Small intestine (tissue), 7 donors: ENCODE measurements around the gene HOXB3. TPM values are rescaled to one million over a fixed set of nuclear protein-coding genes. Genes with fewer than 3 reads are reported as not detected.

Source experiments
- DNase-seq, 2 donors: peaks; one replicate each; pipeline versions ENCODE4 v3.0.0 to v3.0.0-alpha.2; 2013
- FAIRE-seq: peaks from 2 replicates; lab custom pipeline; 2012; peaks lifted over from hg19 to GRCh38; lab: Jason Lieb, UNC
- H3K27ac ChIP-seq, 3 donors: one replicate each; pipeline ENCODE4 v1.5.1; 2013; ENCODE audit warnings: low read length in 2 of 3, mild to moderate bottlenecking in 2 of 3, control low read depth in 1 of 3, inconsistent platforms in 1 of 3, low read depth in 1 of 3, moderate library complexity in 1 of 3
- H3K27me3 ChIP-seq, 3 donors: one replicate each; pipeline ENCODE4 v1.6.1; 2013; ENCODE audit warnings: low read length in 3 of 3, inconsistent platforms in 1 of 3; ENCODE audit not compliant: control insufficient read depth in 3 of 3, insufficient read depth in 3 of 3
- H3K36me3 ChIP-seq, 3 donors: one replicate each; pipeline ENCODE4 v1.6.1; 2013; ENCODE audit warnings: low read length in 3 of 3, inconsistent platforms in 1 of 3, low read depth in 1 of 3, mild to moderate bottlenecking in 1 of 3, moderate library complexity in 1 of 3; ENCODE audit not compliant: control insufficient read depth in 3 of 3, insufficient read depth in 2 of 3
- H3K4me1 ChIP-seq, 3 donors: one replicate each; pipeline ENCODE4 v1.6.1; 2013; ENCODE audit warnings: low read length in 2 of 3, inconsistent platforms in 1 of 3, low read depth in 1 of 3, mild to moderate bottlenecking in 1 of 3, moderate library complexity in 1 of 3; ENCODE audit not compliant: control insufficient read depth in 3 of 3, insufficient read depth in 2 of 3
- H3K4me3 ChIP-seq, 3 donors: one replicate each; pipeline ENCODE4 v1.5.1; 2013; ENCODE audit warnings: low read length in 3 of 3, control low read depth in 1 of 3, inconsistent platforms in 1 of 3, low read depth in 1 of 3, mild to moderate bottlenecking in 1 of 3, moderate library complexity in 1 of 3
- H3K9me3 ChIP-seq, 2 donors: one replicate each; pipeline ENCODE4 v1.6.1; 2013; ENCODE audit warnings: low read depth in 1 of 2, low read length in 1 of 2; ENCODE audit not compliant: control insufficient read depth in 2 of 2, insufficient read depth in 1 of 2
- WGBS, 3 donors: extraction: QIAGEN DNeasy Blood & Tissue Kit; methylation state at CpG; one replicate each; pipeline ENCODE4 v1.1.7; 2013; 5-methylcytosine and 5-hydroxymethylcytosine counted together
- polyA plus RNA-seq, 4 donors: library from polyadenylated mRNA; stranded (reverse) in 3 of 4; unstranded in 1 of 4; fragments of 200-250 nt in 3 of 4; fragments of 120-200 nt in 1 of 4; gene quantifications; one replicate each; pipeline versions ENCODE4 v1.2.1 to v1.2.3, GENCODE V29; 2013
- donor health status: healthy with polysubstance abuse.
- donor health status: control.
- donor health status: control.
- donor health status: Bipolar disorder and iron deficiency.
- donor health status: healthy.

Gene HOXB3
- polyA plus RNA-seq, 4 donors = 1.4 to 19.6 (median 5.7) TPM; not detected in 1

GRCh38 chr17:48588528-48588927 lies 1.5 kb downstream of the HOXB3 start:
- Histone ChIP-seq H3K4me3 (peak overlapping the region in 1 of 3 donors; percentile 52), H3K27ac (peak overlapping the region in 2 of 3 donors; percentile 79 to 91), H3K36me3 (peaks cover 0 to 16% (median 0%) of the 10 kb centered on the region in 3 donors), H3K27me3 (peaks cover 0 to 99% (median 14%) of the 10 kb centered on the region in 3 donors), H3K4me1 (peaks cover 0 to 36% (median 2%) of the 10 kb centered on the region in 3 donors), H3K9me3 (peaks cover 0 to 3% of the 10 kb centered on the region in 2 donors)
- FAIRE-seq (no peak), DNase-seq (no peak)
- 15 to 34% (median 15%) methylated on average over 2 of the region's 2 CpGs for WGBS, 3 donors

DNA sequence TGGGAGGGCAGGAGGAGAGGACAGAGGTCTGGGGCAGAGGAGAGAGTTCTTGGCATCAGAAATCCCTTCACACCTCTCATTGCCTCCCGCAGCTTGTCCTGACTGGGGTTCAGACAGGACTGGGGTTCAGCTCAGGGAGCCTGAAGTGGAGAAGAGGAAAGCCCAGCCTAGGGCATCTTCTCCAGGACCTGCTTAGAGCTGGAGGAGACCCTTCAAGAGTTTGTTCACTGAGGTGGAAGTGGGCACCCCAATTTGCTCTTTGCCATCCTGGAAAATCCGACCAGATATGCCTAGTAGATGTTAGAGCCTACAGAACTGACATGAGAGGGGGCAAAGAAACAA lies 2.0 kb downstream of the HOXB3 start:
- Histone ChIP-seq H3K27me3 (peaks cover 0 to 99% (median 10%) of the 10 kb centered on the region in 3 donors), H3K36me3 (peaks cover 0 to 15% (median 0%) of the 10 kb centered on the region in 3 donors), H3K27ac (peak overlapping the region; percentile 24 to 91 (median 79)), H3K4me1 (peaks cover 0 to 36% (median 2%) of the 10 kb centered on the region in 3 donors), H3K4me3 (peak overlapping the region in 1 of 3 donors; percentile 52), H3K9me3 (peaks cover 0 to 3% of the 10 kb centered on the region in 2 donors)
- no peak for DNase-seq
- no peak for FAIRE-seq
- 8 to 40% (median 24%) methylated on average over 2 of the region's 2 CpGs for WGBS, 3 donors

DNA sequence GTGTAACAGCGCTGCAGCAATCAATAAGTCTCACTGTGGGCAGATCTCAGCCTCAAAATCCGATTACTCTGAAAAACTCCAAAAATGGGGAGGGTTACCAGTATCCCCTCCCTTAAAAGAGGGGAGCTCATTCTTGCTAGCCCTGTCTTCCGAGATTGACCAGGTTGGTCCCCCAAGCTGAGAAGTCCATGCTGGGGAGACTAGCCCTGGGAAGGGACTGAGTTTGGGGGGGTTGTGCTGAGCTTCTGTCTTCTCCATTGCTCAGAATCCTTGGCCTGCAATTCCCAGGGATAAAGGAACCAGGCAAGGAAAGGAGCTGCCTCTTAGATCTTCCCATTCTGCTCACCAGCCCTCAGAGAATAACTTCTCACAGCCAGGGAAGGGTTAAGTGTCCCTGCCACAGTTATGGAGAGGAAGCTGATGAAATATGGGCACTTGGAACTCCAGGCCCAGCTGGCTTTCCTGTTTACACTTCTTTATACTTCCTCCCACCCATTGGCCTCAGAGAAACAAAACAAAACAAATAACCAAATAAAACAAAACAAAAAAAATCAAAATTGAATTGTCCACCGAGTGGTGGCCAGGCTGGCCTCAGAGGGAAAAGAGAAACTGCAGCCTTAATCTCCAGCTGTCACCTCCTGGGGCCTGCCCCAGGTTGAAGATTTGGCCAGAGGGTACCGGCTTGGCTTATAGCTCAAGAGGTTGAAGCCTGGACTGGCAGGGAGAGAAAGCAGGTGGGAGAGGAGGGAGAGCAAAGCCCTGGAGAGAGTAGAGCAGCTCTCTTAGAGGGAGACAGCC lies 2.6 kb downstream of the HOXB3 start:
- 17 to 34% (median 26%) methylated on average over 5 of the region's 5 CpGs for WGBS, 3 donors
- no peak for FAIRE-seq
- peak overlapping the region in 1 of 3 donors; percentile 52 for H3K4me3 ChIP-seq
- H3K4me1 ChIP-seq = peaks cover 0 to 41% (median 2%) of the 10 kb centered on the region in 3 donors
- peaks cover 0 to 14% (median 0%) of the 10 kb centered on the region in 3 donors for H3K36me3 ChIP-seq
- DNase-seq = no peak
- H3K9me3 ChIP-seq = peaks cover 0 to 3% of the 10 kb centered on the region in 2 donors
- peaks cover 3 to 99% (median 10%) of the 10 kb centered on the region in 3 donors for H3K27me3 ChIP-seq
- H3K27ac ChIP-seq = peak overlapping the region; percentile 24 to 91 (median 79)

GRCh38 chr17:48586355-48587258 lies 3.4 kb downstream of the HOXB3 start:
- Histone ChIP-seq H3K4me3 (peak overlapping the region in 1 of 3 donors; percentile 52), H3K9me3 (peaks cover 0 to 3% of the 10 kb centered on the region in 2 donors), H3K27ac (peak overlapping the region in 2 of 3 donors; percentile 89 to 91), H3K4me1 (peaks cover 0 to 41% (median 2%) of the 10 kb centered on the region in 3 donors), H3K27me3 (peaks cover 6 to 99% (median 8%) of the 10 kb centered on the region in 3 donors), H3K36me3 (peaks cover 0 to 10% (median 0%) of the 10 kb centered on the region in 3 donors)
- FAIRE-seq (no peak), DNase-seq (no peak)
- 9 to 20% (median 15%) methylated on average over 34 of the region's 34 CpGs for WGBS, 3 donors

GRCh38 chr17:48584223-48584741 lies 5.8 kb downstream of the HOXB3 start:
- no peaks in the 10 kb centered on the region for H3K36me3 ChIP-seq
- FAIRE-seq = no peak
- peaks cover 0 to 31% (median 2%) of the 10 kb centered on the region in 3 donors for H3K4me1 ChIP-seq
- H3K9me3 ChIP-seq = peaks cover 0 to 3% of the 10 kb centered on the region in 2 donors
- H3K27me3 ChIP-seq = peaks cover 6 to 99% (median 9%) of the 10 kb centered on the region in 3 donors
- no peak overlapping the region for H3K4me3 ChIP-seq
- WGBS, 3 donors = 14 to 42% (median 31%) methylated on average over 2 of the region's 2 CpGs
- no peak for DNase-seq
- H3K27ac ChIP-seq = peak overlapping the region in 2 of 3 donors; percentile 12 to 32

DNA sequence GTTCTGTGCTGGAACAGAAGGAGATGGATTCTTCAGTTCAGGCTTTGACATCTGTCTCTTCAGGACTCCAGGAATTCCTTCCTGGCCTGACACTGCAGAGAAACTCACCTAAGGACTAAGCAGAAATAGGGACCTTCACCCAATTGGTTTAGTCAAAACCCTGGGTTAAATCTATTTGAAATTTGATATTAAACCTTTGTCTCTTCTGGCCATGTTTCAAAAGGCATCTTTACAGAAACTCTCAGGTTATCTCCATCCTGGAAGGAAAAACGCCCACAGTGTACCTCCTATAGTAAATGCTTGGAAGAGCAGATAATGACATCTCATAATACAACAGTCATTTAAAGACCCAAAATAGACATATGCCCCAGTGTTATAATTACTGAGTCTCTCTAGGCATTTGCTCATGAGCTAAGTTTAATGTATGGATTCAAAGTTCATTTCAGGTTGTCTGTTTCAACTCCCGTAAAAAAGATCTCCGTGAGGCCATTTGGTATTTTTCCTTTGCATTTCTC lies 6.3 kb downstream of the HOXB3 start:
- no peak overlapping the region for H3K4me3 ChIP-seq
- H3K9me3 ChIP-seq = peaks cover 0 to 3% of the 10 kb centered on the region in 2 donors
- no peak for FAIRE-seq
- WGBS, 3 donors = 23 to 58% (median 37%) methylated on average over 3 of the region's 3 CpGs
- H3K27me3 ChIP-seq = peaks cover 6 to 99% (median 12%) of the 10 kb centered on the region in 3 donors
- no peaks in the 10 kb centered on the region for H3K36me3 ChIP-seq
- peak overlapping the region in 2 of 3 donors; percentile 32 to 98 for H3K27ac ChIP-seq
- peaks cover 0 to 30% (median 2%) of the 10 kb centered on the region in 3 donors for H3K4me1 ChIP-seq
- DNase-seq = no peak

DNA sequence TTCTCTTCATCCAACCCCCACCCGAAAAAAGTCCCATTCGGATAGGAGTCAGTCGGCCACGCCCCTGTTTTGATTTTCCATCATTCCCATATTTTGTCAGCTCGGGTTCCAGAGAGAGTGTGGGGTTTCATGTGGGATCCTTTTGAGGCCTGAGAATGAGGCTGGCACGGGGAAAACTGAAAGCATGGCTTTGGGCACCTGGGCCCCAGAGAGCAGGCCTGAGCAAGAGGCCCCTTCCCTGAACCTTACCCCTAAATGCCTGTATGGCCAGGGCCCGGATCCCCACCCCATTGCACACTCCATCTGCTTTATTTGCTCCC lies 7.3 kb downstream of the HOXB3 start:
- H3K4me3 ChIP-seq = peak overlapping the region in 1 of 3 donors; percentile 51
- 17 to 41% (median 22%) methylated on average over 7 of the region's 7 CpGs for WGBS, 3 donors
- no peaks in the 10 kb centered on the region for H3K36me3 ChIP-seq
- no peak for DNase-seq
- H3K4me1 ChIP-seq = peaks cover 0 to 30% (median 2%) of the 10 kb centered on the region in 3 donors
- H3K27ac ChIP-seq = peak overlapping the region in 2 of 3 donors; percentile 75 to 98
- peaks cover 0 to 3% of the 10 kb centered on the region in 2 donors for H3K9me3 ChIP-seq
- H3K27me3 ChIP-seq = peaks cover 6 to 97% (median 12%) of the 10 kb centered on the region in 3 donors
- no peak for FAIRE-seq
